ENCODE measurements around the gene PRR30.
"Not testable (repeated sequence)": the region's sequence is repeated elsewhere in the genome, so short reads cannot be mapped to it uniquely, and the experiment has no call there.

PRR30 gene

DNA sequence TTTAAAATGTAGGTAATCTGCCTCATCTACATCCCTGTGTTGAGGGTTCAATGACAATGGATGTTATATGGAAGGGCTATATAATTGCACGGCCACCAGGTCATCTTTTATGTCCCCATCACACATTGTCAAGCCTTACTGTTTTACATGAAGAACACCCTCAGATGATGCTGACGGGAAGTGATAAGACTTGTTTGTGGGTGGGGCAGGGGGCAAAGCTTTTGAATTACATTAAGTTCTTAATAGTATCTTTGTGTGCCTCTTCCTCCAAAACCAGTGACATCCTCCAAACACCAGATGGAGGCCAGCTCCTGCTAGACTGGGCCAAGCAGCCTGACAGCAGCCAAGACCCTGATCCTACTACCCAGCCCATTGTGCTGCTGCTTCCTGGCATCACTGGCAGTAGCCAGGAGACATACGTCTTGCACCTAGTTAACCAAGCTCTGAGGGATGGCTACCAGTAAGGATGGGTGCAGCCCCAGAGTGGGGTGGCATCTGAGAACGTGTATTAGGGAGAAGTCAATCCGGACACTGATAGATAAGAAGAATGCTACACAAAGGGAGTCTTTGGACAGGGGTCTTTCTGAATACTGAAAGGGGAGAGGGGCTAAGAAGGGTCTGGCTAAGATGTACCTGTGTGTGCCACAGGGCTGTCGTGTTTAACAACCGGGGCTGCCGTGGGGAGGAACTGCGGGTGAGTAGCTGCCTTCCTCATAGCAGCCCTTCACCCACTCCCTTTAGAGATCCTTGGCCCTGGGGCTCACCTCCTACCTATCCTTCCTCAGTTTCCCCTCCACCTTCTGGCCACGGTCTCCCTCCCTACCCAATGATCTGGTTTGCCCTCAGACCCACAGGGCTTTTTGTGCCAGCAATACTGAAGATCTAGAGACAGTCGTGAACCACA, 10.3 kb downstream of the PRR30 start:
- no peak for DNase-seq (ENCODE audit: low read depth, low spot score)

- DNase-seq (ENCODE audit: low read depth, low spot score), result no peak
Observed at GRCh38 chr2:27127883-27128667, 11.1 kb downstream of the PRR30 start.

- no peak for DNase-seq (ENCODE audit: low read depth, low spot score)
Observed at GRCh38 chr2:27126252-27126710, 12.9 kb downstream of the PRR30 start.

DNA sequence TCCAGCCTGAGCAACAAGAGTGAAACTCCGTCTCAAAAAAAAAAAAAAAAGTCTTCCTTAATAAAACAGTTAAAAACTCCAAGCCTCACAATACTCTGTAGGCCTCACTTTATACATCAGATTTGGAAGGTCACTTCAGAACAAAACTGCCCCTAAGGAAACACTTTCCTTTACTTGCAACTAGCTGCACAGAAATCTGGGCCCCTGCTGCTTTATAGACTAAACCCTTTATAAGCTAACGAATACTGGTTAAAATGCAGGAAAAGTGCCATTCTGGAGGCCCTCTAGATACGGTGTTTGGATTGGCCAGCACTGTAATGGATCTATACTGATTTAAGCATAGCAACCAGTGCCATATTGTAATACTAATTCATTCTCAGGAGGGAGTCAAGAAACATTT, 14.1 kb downstream of the PRR30 start:
- DNase-seq (ENCODE audit: low read depth, low spot score), result no peak

DNA sequence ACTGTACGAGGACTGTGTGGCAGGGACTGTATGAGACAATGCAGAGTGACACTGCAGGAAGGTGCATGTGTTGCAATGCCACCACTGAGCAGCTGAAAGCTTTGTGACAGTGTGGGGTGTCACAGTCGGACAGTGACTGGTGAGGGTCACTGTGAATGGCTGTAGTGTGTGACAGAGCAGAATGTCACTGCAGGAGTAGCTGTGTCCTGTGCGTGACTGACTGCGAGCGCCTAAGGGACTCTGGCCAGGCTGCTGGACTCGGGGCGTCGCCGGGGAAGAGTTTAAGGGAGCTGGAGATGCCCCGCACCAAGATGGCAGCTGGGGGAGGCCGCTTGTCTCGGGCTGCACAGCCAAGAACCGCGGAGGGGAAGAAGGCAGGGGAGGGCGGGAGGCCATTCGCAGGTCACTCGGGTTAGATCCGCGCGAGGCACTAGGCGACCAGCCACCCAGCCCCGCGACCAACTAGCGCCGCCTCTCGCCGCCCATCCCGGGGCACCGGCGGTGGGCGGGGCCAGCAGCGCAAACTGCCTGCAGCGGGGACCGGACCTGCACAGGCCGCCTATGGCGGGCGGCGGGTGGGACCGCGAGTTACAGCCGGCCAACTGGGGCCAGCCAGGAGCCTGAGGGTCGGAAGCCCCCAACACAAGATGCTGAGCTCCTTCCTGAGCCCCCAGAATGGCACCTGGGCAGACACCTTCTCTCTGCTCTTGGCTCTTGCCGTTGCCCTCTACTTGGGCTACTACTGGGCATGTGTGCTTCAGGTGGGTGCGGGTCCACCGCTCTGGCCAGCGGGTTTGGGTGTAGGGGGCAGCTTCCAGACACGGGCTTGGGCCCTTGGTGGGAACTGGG, 15.7 kb downstream of the PRR30 start, which contains the start of gene ABHD1:
TSS of gene ABHD1 (plus strand) at position 514 of the 849 bp plus-strand sequence. CDS start at position 648, 134 bp downstream.
- peak; percentile 34 for DNase-seq (ENCODE audit: low read depth, low spot score)

DNA sequence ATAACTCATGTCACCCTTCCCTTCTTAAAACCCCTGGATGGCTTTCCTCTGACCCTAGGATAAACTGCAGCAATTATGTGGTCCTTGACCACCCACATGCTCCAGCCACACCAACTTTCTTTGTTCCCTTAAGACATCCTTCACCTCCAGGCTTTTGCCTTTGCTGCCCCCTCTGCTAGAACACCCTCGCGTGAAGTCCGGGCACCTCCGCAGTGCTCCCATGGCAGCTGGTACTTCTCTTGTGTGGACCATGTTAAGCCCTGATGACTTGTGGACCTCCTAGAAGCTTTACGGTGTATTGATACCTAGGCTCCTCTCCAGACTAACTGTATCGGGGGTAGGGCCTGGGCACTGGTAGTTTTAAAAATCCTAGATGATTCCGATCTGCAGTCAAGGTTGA, 16.4 kb downstream of the PRR30 start:
- DNase-seq (ENCODE audit: low read depth, low spot score), result no peak

DNA sequence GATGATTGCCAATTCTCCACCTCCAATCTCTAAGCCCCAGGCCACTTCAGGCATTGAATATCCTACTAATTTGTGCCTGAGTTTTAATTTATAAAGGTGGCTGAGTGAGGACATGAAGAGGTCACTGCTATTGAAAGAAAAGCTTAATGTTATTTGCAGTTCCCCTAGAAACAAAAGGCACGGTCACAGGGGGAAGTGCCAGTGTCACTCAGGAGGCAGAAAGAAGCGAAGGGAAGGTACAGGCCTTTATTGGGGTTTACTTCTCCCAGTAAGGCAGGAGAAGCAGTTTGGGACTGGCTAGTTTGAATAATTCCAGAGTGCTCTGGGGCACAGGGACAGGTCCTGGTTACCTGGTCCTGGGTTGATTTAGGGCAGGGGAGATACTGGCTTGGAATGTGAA, 17.3 kb downstream of the PRR30 start:
- DNase-seq (ENCODE audit: low read depth, low spot score), result no peak

DNA sequence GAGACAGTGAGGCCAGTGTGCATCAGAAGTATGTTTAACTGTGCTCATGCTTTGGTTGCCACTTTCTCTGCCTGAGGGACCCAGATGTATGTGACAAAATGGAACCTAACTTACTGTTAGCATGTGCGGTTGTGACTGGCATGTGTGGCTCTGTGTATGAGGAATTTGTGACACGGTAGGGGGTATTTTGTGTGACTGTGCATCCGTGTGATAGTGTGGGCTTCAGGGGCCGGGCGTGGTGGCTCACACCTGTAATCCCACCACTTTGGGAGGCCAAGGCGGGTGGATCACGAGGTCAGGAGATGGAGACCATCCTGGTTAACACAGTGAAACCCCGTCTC, 19.9 kb downstream of the PRR30 start:
- DNase-seq (ENCODE audit: low read depth, low spot score), result not testable (repeated sequence)

- DNase-seq (ENCODE audit: low read depth, low spot score), result no peak
Observed at GRCh38 chr2:27118525-27119329, 20.5 kb downstream of the PRR30 start, which contains the start of gene CGREF1. CGREF1 (minus strand) TSS chr2:27119128; CDS start chr2:27104366, 14,762 bp downstream.

- no peak for DNase-seq (ENCODE audit: low read depth, low spot score)
Observed at GRCh38 chr2:27117995-27118524, 21.1 kb downstream of the PRR30 start.

DNA sequence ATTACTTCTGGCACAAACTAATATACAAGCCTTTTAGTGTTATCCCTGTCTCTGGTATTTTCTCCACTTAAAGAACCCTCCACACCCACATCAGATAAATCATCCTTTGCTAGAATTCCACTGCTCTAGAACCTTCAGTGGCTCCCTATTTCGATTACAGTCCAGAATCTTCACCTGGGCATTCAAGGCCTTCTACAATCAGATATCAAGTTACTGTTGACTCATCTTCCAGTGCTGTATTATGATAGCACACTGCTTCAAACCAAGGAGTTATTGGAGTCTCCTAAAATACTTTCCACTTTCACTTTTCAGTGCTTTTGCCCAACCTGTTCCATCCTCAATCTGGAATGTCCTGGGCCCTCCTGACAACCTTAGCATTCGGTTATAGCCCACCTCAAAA, 23.7 kb downstream of the PRR30 start:
- DNase-seq (ENCODE audit: low read depth, low spot score), result no peak

DNA sequence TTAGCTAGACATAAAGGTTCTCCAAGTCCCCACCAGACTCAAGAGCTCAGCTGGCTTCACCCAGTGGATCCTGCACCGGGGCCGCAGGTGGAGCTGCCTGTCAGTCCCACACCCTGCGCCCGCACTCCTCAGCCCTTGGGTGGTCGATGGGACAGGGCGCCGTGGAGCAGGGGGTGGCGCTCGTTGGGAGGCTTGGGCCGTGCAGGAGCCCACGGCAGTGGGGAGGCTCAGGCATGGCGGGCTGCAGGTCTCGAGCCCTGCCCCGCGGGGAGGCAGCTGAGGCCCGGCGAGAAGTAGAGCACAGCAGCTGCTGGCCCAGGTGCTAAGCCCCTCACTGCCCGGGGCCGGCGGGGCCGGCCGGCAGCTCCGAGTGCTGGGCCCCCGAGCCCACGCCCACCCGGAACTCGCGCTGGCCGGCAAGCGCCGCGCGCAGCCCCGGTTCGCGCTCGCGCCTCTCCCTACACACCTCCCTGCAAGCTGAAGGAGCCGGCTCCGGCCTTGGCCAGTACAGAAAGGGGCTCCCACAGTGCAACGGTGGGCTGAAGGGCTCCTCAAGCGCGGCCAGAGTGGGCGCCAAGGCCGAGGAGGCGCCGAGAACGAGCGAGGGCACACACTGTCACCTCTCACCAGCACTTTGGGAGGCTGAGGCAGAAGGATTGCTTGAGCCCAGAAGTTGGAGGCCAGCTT, 27.7 kb downstream of the PRR30 start:
- DNase-seq (ENCODE audit: low read depth, low spot score), result not testable (repeated sequence)

DNA sequence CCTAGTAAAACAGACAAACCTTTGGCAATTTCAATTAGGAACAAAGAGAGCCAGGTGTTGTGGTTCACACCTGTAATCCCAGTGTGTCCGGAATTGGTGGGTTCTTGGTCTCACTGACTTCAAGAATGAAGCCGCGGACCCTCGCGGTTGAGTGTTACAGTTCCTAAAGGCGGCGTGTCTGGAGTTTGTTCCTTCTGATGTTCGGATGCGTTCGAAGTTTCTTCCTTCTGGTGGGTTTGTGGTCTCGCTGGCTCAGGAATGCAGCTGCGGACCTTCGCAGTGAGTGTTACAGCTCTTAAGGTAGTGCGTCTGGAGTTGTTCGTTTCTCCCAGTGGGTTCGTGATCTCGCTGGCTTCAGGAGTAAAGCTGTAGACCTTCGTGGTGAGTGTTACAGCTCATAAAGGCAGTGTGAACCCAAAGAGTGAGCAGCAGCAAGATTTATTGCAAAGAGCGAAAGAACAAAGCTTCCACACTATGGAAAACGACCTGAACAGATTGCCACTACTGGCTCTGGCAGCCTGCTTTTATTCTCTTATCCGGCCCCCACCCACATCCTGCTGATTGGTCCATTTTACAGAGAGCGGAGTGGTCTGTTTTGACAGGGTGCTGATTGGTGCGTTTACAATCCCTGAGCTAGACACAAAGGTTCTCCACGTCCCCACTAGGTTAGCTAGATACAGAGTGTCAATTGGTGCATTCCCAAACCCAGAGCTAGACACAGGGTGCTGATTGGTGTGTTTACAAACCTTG, 28.4 kb downstream of the PRR30 start:
- DNase-seq (ENCODE audit: low read depth, low spot score), result not testable (repeated sequence)

- no peak for DNase-seq (ENCODE audit: low read depth, low spot score)
Observed at GRCh38 chr2:27109083-27109482, 30.1 kb downstream of the PRR30 start.

DNA sequence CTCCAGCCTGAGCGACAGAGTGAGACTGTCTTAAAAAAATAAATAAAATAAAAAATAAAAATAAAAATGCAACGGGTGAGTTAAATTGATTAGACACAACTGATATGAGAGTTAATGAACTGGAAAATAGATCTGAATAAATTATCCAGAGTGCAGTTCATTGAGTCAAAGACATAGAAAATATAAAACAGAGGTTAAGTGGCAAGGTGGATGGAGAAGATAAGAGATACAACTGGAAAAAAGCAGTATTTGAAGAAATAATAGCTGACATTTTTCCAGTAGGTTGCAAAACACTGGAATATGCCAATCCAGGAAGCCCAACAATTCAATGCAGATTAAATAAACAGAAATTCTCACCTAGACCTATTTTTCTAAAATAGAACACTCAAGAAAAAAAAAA, 31.0 kb downstream of the PRR30 start:
- no peak for DNase-seq (ENCODE audit: low read depth, low spot score)

DNA sequence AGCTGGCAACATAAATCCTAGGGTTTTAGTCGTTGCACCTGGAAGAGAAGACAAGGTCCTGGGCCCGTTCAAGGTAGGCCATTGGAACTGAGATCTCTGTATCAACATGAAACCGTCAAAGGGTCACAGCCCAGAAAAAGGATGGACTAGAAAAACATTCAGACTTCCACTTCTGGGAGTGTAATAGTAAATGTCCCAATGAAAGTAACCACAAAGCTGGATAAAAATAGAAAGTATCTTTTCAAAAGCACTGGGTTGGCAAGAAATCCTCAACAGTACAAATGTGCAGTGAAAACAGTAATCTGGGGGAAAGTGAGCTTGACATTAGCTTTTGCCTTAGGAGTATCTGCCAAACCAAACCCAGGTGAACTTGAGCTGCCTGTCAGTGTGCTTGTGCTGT, 33.2 kb downstream of the PRR30 start:
- DNase-seq (ENCODE audit: low read depth, low spot score), result no peak

GRCh38 chr2:27102329-27102728, 36.9 kb downstream of the PRR30 start:
- no peak for DNase-seq (ENCODE audit: low read depth, low spot score)

GRCh38 chr2:27100036-27100435, 39.2 kb downstream of the PRR30 start:
- no peak for DNase-seq (ENCODE audit: low read depth, low spot score)

DNA sequence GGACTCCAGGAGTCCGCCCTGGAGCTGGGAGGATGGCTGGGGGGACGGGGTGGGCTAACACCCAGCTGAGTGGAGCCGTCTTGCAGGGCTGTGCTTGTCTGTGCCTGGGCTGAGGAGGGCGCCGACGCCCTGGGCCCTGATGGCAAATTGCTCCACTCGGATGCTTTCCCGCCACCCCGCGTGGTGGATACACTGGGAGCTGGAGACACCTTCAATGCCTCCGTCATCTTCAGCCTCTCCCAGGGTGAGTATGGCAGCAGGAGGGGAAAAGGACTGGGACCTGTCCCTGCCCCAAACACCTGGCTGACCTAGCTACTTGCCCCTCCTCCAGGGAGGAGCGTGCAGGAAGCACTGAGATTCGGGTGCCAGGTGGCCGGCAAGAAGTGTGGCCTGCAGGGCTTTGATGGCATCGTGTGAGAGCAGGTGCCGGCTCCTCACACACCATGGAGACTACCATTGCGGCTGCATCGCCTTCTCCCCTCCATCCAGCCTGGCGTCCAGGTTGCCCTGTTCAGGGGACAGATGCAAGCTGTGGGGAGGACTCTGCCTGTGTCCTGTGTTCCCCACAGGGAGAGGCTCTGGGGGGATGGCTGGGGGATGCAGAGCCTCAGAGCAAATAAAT, 39.8 kb downstream of the PRR30 start:
- DNase-seq (ENCODE audit: low read depth, low spot score), result no peak
